ENCODE results near the gene LYG2. TPM values are rescaled to one million over a fixed set of nuclear protein-coding genes. Genes with fewer than 3 reads are reported as not detected.

LYG2 gene
- total RNA-seq, 1 experiment from 2014 or later: not detected

Other genes starting within 250 kb of the LYG2 start
- gene C2orf15, start 114.0 kb downstream of the LYG2 start, total RNA-seq (2021): 0.56 TPM in 1 of 2 replicates, not detected in the other
- 2.5 and 2.6 TPM in 2 replicates for gene TSGA10, start 100.7 kb downstream of the LYG2 start, total RNA-seq (2021)
- 6.3 and 7.4 TPM in 2 replicates for gene LIPT1, start 100.7 kb downstream of the LYG2 start, total RNA-seq (2021)
- gene MITD1, start 74.6 kb downstream of the LYG2 start, total RNA-seq (2021): 22.3 and 25.3 TPM in 2 replicates
- gene MRPL30, start 74.5 kb downstream of the LYG2 start, total RNA-seq (2021): 55.4 and 59.9 TPM in 2 replicates
- gene LYG1, start 45.5 kb upstream of the LYG2 start, total RNA-seq (2021): 1.1 and 2.4 TPM in 2 replicates
- gene TXNDC9, start 80.7 kb upstream of the LYG2 start, total RNA-seq (2021): 39.5 and 43.0 TPM in 2 replicates
- gene EIF5B, start 81.7 kb upstream of the LYG2 start, total RNA-seq (2021): 73.5 and 78.7 TPM in 2 replicates
- gene REV1, start 234.4 kb upstream of the LYG2 start, total RNA-seq (2021): 38.1 and 41.2 TPM in 2 replicates